Mucosa of stomach (tissue), 1 donor: ENCODE data around the gene KRI1.

ENCODE experiments used
- H3K27me3 ChIP-seq: one replicate; pipeline ENCODE4 v1.7.0; 2013; ENCODE audit warnings: mild to moderate bottlenecking, low read length; ENCODE audit not compliant: control insufficient read depth, insufficient read depth
- H3K36me3 ChIP-seq: one replicate; pipeline ENCODE4 v1.7.0; 2013; ENCODE audit warnings: low read length; ENCODE audit not compliant: control insufficient read depth, insufficient read depth
- H3K4me1 ChIP-seq: one replicate; pipeline ENCODE4 v1.7.0; 2013; ENCODE audit warnings: mild to moderate bottlenecking, low read length; ENCODE audit not compliant: control insufficient read depth, insufficient read depth
- H3K4me3 ChIP-seq: one replicate; pipeline ENCODE4 v1.7.0; 2013; ENCODE audit warnings: low read length
- H3K9ac ChIP-seq: one replicate; pipeline ENCODE4 v1.7.0; 2013; ENCODE audit warnings: mild to moderate bottlenecking, low read length, moderate library complexity
- H3K9me3 ChIP-seq: one replicate; pipeline ENCODE4 v1.7.0; 2013; ENCODE audit warnings: mild to moderate bottlenecking, low read length, moderate library complexity; ENCODE audit not compliant: control insufficient read depth
- donor health status: Pancreatic carcinoma.

Gene KRI1

DNA sequence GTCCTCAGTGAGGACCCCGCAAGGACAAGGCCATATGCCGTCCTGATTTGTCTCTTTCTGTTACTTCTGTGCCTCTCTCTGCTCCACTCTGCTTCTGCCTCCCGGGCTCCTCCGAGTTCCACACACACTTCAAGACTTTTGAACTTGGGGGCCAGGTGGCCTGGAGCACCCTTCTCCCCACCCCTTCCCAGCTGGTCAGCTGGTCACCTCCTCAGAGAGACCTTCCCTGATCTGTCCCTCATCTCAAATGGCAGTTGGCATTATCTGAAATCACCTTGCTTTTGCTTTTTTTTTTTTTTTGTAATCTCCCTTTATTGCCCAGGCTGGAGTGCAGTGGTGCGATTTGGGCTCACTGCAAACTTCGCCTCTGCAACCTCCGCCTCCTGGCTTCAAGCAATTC is 46.4 kb downstream of the KRI1 start:
- H3K27me3 ChIP-seq = peaks cover 70% of the 10 kb centered on the region
- no peaks in the 10 kb centered on the region for H3K9me3 ChIP-seq
- no peak overlapping the region for H3K4me3 ChIP-seq
- H3K36me3 ChIP-seq = no peaks in the 10 kb centered on the region
- H3K9ac ChIP-seq = no peak overlapping the region
- H3K4me1 ChIP-seq = peaks cover 13% of the 10 kb centered on the region

DNA sequence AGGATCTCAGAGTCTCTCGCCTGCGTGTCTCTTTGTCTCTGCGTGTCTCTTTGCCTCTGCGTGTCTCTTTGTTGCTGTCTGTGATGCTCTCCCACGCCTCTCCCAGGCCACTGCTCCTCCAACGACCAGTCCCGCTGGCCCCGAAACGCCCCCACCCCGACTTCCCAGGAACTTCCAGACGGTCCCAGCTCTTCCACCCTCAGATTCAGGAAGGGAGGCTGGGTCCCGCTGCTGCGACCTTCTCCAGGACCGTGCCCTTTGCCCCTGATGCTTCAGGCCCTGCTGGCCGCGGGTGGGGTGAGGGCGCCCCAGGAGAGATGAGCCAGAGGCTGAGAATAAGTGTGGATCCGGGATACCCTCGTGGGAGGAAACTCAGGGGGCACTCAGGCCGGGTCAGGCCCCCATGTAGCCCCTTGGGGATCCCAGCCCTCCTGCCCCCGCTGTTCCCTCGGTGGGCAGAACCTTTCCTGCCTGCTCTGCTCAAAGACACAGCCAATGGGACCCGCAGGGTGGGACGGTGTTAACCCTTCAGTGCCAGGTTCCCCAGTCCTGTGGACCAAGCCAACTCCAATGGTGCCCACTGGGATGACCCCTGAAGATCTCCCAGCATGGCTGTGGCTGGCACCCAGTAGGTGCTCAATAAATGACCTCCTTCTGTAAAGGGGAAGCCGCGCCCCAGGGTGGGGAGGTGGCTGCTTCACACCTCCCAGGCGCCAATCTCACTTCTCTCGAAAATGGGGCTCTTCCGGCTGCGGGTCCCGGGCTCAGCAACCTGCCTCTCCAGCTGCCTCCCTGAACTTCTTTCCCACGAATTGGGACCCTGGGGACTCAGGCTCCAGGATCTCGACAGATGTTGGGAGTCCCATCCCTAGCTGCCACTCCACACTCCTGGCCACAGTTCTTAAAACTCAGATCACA is 47.1 kb downstream of the KRI1 start:
- Histone ChIP-seq H3K9me3 (no peaks in the 10 kb centered on the region), H3K4me3 (no peak overlapping the region), H3K27me3 (peaks cover 70% of the 10 kb centered on the region), H3K36me3 (no peaks in the 10 kb centered on the region), H3K4me1 (peaks cover 13% of the 10 kb centered on the region), H3K9ac (no peak overlapping the region)

DNA sequence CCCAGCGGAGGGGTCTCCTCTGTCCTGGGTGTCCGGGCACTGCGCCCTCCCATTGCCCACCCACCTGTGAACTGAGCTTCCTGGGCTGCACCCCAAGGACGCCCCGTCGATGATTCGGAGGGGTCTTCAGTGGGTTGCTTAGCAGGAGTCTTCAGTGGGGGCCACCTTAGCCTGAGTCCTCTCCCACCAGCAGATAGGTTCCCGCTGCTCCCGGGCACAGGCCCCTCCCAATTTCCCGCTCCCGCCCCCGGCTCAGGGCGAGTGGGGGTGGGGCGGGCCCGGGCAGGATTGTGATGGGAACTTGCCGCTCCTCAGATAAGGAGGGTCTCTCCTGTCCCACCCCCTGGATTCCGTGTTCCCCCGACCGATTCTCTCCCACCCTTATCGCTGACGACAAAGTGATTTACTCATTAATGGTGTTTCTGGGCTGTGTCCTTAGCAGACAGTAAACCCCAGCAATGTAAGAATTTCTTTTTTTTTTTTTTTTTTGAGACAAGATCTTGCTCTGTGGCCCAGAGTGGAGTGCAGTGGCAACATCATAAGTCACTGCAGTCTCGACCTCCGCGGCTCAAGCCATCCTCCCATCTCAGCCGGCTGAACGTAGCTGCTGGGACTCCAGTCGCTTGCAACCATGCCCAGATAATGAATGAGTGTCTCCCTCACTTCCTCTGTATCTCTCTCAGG is 47.9 kb downstream of the KRI1 start:
- Histone ChIP-seq H3K9ac (no peak overlapping the region), H3K27me3 (peaks cover 73% of the 10 kb centered on the region), H3K9me3 (no peaks in the 10 kb centered on the region), H3K36me3 (no peaks in the 10 kb centered on the region), H3K4me3 (no peak overlapping the region), H3K4me1 (peaks cover 13% of the 10 kb centered on the region)

GRCh38 chr19:10517361-10517759 is 48.5 kb downstream of the KRI1 start, which contains the start of gene S1PR5:
S1PR5 (minus strand) TSS chr19:10517447; CDS start chr19:10515011, 2,436 bp downstream.
- H3K9me3 ChIP-seq = no peaks in the 10 kb centered on the region
- H3K36me3 ChIP-seq = no peaks in the 10 kb centered on the region
- H3K4me3 ChIP-seq = no peak within 1 kb of the TSS
- peaks cover 77% of the 10 kb centered on the region for H3K27me3 ChIP-seq
- peaks cover 13% of the 10 kb centered on the region for H3K4me1 ChIP-seq
- H3K9ac ChIP-seq = no peak within 1 kb of the TSS

DNA sequence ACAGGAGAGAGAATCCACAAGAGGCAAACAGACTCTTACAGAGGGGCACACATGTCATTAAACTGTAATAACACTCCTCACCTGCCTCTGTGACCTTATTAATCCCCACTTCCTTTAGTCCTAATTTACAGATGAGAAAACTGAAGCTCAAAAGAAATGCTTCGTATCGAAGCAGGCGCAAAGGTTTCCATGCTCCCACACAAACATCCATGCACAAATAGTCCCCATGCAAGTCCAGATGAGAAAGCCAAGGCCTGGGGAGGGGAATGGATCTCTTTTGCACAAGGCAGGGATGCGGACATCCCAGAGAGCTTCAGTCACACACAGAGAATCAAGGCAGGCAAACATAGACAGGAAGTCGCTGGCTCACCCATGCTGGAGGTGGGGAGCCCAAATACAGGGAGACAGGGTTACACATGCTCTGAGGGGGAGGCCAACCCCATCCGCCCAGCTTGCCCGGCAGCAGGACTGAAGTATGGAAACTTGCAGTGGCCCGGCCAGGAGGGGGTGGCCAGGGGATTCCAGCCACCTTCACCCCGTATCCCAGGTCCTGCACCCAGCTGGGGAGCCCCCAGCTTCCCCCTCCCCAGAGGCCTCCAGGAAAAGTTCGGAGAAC is 49.0 kb downstream of the KRI1 start:
- no peak overlapping the region for H3K4me3 ChIP-seq
- H3K9me3 ChIP-seq = no peaks in the 10 kb centered on the region
- no peak overlapping the region for H3K9ac ChIP-seq
- H3K27me3 ChIP-seq = peaks cover 79% of the 10 kb centered on the region
- H3K4me1 ChIP-seq = peaks cover 13% of the 10 kb centered on the region
- no peaks in the 10 kb centered on the region for H3K36me3 ChIP-seq

DNA sequence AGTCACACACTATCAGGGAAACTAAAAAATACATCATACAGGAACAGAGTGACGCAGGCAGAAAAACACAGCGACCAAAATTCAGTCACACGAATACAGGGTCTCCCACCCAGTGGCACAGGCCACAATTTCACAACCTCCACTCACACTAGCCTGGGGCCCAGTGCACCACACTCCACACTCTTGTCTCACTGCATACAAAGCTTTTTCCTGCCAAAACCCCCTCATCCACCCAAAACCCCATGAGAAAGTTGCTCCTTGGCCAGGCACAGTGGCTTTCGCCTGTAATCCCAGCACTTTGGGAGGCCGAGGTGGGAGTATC is 49.8 kb downstream of the KRI1 start:
- Histone ChIP-seq H3K36me3 (no peaks in the 10 kb centered on the region), H3K9me3 (no peaks in the 10 kb centered on the region), H3K4me3 (no peak overlapping the region), H3K27me3 (peaks cover 79% of the 10 kb centered on the region), H3K9ac (no peak overlapping the region), H3K4me1 (peaks cover 13% of the 10 kb centered on the region)

DNA sequence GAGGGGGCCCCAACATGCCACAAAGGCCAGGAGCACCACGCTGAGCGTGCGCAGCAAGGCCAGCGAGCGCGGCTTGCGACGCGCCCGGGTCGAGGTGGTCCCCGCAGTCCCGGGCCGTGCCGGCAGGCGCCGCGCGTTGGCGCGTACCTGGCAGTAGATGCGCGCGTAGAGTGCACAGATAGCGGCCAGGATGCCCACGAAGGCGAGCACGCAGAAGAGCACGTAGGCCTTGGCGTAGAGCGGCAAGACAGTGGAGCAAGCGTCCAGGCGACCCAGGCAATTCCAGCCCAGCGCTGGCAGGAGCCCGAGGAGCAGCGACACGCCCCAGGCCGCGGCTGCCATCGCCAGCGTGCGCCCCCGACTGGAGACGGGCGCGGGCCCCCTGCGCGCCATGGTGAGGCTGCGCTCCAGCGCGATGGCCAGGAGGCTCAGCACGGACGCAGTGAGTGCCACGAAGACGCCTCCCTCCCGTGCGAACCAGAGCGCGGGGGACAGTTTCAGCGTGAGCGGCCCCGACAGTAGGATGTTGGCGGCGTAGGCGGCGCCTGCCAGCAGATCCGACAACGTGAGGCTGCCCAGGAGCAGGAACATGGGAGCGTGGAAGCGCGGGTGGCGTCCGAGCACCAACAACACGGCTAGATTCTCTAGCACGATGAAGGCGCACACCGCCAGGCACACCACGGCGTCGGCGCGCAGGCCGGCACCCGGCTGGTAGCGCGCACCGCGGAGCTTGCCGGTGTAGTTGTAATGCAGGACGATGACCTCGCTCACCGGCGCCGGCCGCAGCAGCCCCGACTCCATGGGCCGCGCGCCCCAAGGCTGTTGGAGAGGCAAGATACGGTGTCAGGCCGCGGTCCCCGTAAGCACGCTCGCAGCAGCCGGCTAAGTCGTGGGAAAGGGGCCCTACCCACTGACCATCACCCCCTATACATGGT is 51.3 kb downstream of the KRI1 start:
- Histone ChIP-seq H3K9ac (no peak overlapping the region), H3K4me3 (no peak overlapping the region), H3K27me3 (peaks cover 79% of the 10 kb centered on the region), H3K9me3 (no peaks in the 10 kb centered on the region), H3K4me1 (peaks cover 19% of the 10 kb centered on the region), H3K36me3 (no peaks in the 10 kb centered on the region)

DNA sequence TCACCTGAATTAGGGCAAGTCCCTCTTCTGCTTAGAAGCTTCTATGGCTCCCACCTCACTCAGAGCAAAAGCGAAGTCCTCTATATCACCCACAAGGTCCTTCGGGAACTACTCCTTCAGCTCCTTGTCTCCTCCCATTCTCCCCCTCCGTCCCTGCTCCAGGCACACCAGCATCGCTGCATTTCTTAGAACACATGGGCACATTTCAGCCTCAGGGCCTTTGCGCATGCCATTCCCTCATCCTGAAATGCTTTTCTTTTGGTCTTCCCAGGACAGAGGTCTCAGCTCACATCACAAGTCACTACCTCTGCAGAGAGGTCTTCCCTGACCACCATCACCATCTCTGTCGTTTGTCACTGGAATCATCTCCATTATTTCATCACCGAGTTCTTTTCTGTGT is 52.6 kb downstream of the KRI1 start:
- no peaks in the 10 kb centered on the region for H3K36me3 ChIP-seq
- H3K4me1 ChIP-seq = peaks cover 18% of the 10 kb centered on the region
- no peak overlapping the region for H3K4me3 ChIP-seq
- no peaks in the 10 kb centered on the region for H3K9me3 ChIP-seq
- no peak overlapping the region for H3K9ac ChIP-seq
- H3K27me3 ChIP-seq = peaks cover 66% of the 10 kb centered on the region

DNA sequence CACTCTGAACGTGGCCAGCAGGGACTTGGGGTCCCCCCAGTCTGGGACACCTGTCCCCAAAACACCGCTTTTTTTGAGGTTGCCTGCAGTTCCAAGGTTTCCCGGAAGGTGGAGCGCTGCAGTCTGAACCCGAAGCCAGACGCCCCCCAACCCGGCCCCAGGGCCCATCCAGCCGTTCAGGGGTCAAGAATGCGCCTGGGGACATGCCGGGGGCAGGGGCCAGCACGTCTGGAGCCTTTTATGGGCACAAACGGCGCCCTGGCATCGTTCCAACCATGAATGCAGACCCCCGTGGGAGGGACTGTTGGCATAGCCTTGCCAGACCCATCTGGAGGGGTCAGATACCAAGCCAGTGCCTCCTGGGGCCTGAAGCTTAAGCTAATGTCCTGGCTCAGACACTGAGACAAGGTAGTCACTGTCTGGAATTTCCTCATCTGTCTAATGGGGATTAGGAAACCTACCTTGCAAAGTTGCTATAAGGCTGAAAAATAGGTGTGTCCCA is 55.5 kb downstream of the KRI1 start:
- no peaks in the 10 kb centered on the region for H3K9me3 ChIP-seq
- H3K4me3 ChIP-seq = no peak overlapping the region
- H3K4me1 ChIP-seq = peaks cover 6% of the 10 kb centered on the region
- peaks cover 38% of the 10 kb centered on the region for H3K27me3 ChIP-seq
- H3K9ac ChIP-seq = no peak overlapping the region
- H3K36me3 ChIP-seq = no peaks in the 10 kb centered on the region

GRCh38 chr19:10508707-10509106 is 57.1 kb downstream of the KRI1 start:
- Histone ChIP-seq H3K27me3 (peaks cover 21% of the 10 kb centered on the region), H3K36me3 (no peaks in the 10 kb centered on the region), H3K9me3 (no peaks in the 10 kb centered on the region), H3K4me3 (no peak overlapping the region), H3K4me1 (peaks cover 6% of the 10 kb centered on the region), H3K9ac (no peak overlapping the region)

DNA sequence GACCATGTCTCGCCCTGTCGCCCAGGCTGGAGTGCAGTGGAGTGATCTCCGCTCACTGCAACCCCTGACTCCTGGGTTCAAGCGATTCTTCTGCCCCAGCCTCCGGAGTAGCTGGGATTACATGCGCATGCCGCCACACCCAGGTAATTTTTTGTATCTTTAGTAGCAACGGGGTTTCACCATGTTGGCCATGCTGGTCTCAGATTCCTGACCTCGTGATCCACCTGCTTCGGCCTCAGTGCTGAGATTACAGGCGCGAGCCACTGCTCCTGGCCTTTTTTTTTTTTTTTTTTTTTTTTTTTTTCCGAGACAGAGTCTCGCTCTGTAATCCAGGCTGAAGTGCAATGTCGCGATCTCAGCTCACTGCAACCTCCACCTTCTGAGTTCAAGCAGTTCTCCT is 57.8 kb downstream of the KRI1 start:
- Histone ChIP-seq H3K4me3 (no peak overlapping the region), H3K27me3 (peaks cover 15% of the 10 kb centered on the region), H3K9me3 (no peaks in the 10 kb centered on the region), H3K36me3 (no peaks in the 10 kb centered on the region), H3K4me1 (peaks cover 6% of the 10 kb centered on the region), H3K9ac (no peak overlapping the region)
